C4-2B (cell line): ENCODE results near the gene MAP2K3.
"Not testable (repeated sequence)": the region's sequence is repeated elsewhere in the genome, so short reads cannot be mapped to it uniquely, and the experiment has no call there.

ENCODE experiments used
- CTCF ChIP-seq: fragments of 450-650 bp; conservative IDR thresholded peaks from 2 replicates; pipeline ENCODE4 v1.5.1; 2017; ENCODE audit warnings: mild to moderate bottlenecking
- ZFX ChIP-seq: fragments of 450-650 bp; IDR thresholded peaks from 2 replicates; pipeline ENCODE4 v1.6.1; 2017

- TF ChIP-seq CTCF, ZFX: not testable (repeated sequence)
These were observed 55.1 kb downstream of the MAP2K3 start for GRCh38 chr17:21339571-21339970.
